ENCODE data around the gene DLX4. TPM values are rescaled to one million over a fixed set of nuclear protein-coding genes. Genes with fewer than 3 reads are reported as not detected.
A peak's percentile ranks its signal among the peaks of the same experiment; 100 is the strongest.

Gene DLX4
- total RNA-seq, 1 experiment from 2014 or later: 2.5 TPM

DNA sequence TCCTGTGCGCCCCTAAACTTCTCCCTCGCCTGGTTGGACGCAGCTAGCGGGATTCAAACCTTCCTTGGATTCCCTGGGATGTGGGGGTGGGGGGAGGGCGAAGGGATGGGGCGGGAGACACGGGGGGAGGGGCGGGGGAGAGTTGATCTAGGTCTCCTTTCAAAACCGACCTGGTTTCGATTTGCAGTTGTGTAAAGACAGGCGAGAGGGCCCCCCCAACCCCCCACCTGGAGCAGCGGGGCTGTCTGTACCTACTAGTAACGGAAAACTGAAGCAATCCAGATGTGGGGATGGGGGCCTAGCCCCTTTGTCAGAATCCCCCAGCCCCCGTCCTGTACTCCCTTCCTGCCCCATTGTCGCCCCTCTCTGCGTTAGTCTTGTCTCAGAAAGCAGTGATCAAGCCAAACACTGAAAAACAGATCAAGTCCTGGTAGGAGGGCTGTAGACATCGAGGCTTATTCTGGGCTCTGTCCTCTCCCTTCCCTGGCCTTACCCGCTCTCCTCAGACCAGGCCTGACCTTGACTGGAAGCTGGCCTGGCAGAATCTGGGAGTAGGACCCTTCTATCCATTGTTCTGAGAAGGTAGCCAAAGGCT lies 902 bp downstream of the DLX4 start:
- no peak overlapping the region for H4K5ac ChIP-seq (ENCODE audit: insufficient read length, low read depth, low read length)
- no peak for DNase-seq
- H3K4me1 Mint-ChIP-seq: peaks cover 27 to 49% of the 10 kb centered on the region in 2 experiments
- H3K4me2 ChIP-seq (ENCODE audit: insufficient read depth, insufficient read length, low read length): peak overlapping the region; percentile 72
- peaks cover 91% of the 10 kb centered on the region for H3K27me3 ChIP-seq (ENCODE audit: insufficient read depth, low read length)
- H2BK12ac ChIP-seq (ENCODE audit: insufficient read length, low read depth, low read length): no peak overlapping the region
- no peak overlapping the region for H4K8ac ChIP-seq (replicated peaks; ENCODE audit: insufficient read length, low read depth, low read length)
- no peaks in the 10 kb centered on the region; a peak in 1 of 7 replicates for H3K36me3 Mint-ChIP-seq (ENCODE audit: insufficient read depth in 1 of 3, low read depth in 3 of 3)
- peak overlapping the region; percentile 83 to 96 for H3K4me3 Mint-ChIP-seq
- H2BK15ac ChIP-seq (ENCODE audit: low read depth, low read length): no peak overlapping the region
- WGBS (ENCODE audit: extremely low coverage, insufficient read length, low lambda C conversion rate): no CpG with 5 or more reads among the region's 18 CpGs
- no peaks in the 10 kb centered on the region for H4K20me1 ChIP-seq (ENCODE audit: control insufficient read depth, insufficient read depth, insufficient read length)
- H3T11ph ChIP-seq (ENCODE audit: low read length): no peak overlapping the region
- peaks cover 98% of the 10 kb centered on the region for H3K27me3 Mint-ChIP-seq (ENCODE audit: low read depth)
- no peak overlapping the region for H3K14ac ChIP-seq (ENCODE audit: insufficient read depth, low read length)
- H2AK5ac ChIP-seq (ENCODE audit: insufficient read length, low read length): no peak overlapping the region
- H3K23me2 ChIP-seq (ENCODE audit: insufficient read length, low read depth, low read length, poor library complexity, severe bottlenecking): peaks cover 21% of the 10 kb centered on the region
- H3K27ac Mint-ChIP-seq: no peak overlapping the region
- H3K9me3 ChIP-seq (ENCODE audit: control insufficient read depth, low read depth, low read length): no peaks in the 10 kb centered on the region
- H3K9me3 Mint-ChIP-seq: peaks cover 0 to 6% of the 10 kb centered on the region in 2 experiments; a peak in 2 of 5 replicates
- no peak overlapping the region for H3K9ac ChIP-seq (ENCODE audit: extremely low read depth, insufficient read length, low read length)
- no peak overlapping the region for H3K56ac ChIP-seq (ENCODE audit: insufficient read length, low read depth, low read length)
- no peak overlapping the region for H2BK20ac ChIP-seq (ENCODE audit: low read depth, low read length, poor library complexity, severe bottlenecking)
- no peak overlapping the region for H3K18ac ChIP-seq (ENCODE audit: insufficient read length, low read depth, low read length)
- H3K23ac ChIP-seq (ENCODE audit: insufficient read length, low read depth, low read length): no peak overlapping the region
- H3K27ac ChIP-seq (ENCODE audit: insufficient read length, low read depth, low read length): no peak overlapping the region
- H3K79me2 ChIP-seq (ENCODE audit: insufficient read depth, low read length): no peaks in the 10 kb centered on the region
- H2BK5ac ChIP-seq (ENCODE audit: insufficient read length, low read length): no peak overlapping the region
- H4K91ac ChIP-seq (ENCODE audit: insufficient read length, low read depth, low read length): no peak overlapping the region
- no peak overlapping the region for H3K4ac ChIP-seq (ENCODE audit: low read depth, low read length)
- TF ChIP-seq, protein P1, sequence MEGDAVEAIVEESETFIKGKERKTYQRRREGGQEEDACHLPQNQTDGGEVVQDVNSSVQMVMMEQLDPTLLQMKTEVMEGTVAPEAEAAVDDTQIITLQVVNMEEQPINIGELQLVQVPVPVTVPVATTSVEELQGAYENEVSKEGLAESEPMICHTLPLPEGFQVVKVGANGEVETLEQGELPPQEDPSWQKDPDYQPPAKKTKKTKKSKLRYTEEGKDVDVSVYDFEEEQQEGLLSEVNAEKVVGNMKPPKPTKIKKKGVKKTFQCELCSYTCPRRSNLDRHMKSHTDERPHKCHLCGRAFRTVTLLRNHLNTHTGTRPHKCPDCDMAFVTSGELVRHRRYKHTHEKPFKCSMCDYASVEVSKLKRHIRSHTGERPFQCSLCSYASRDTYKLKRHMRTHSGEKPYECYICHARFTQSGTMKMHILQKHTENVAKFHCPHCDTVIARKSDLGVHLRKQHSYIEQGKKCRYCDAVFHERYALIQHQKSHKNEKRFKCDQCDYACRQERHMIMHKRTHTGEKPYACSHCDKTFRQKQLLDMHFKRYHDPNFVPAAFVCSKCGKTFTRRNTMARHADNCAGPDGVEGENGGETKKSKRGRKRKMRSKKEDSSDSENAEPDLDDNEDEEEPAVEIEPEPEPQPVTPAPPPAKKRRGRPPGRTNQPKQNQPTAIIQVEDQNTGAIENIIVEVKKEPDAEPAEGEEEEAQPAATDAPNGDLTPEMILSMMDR (conservative IDR thresholded peaks at IDR 0.05): no peak
- no peaks in the 10 kb centered on the region for H3K79me1 ChIP-seq (ENCODE audit: insufficient read depth, low read depth, low read length, poor library complexity, severe bottlenecking)
- no peak overlapping the region for H2BK120ac ChIP-seq (ENCODE audit: low read depth, low read length, poor library complexity, severe bottlenecking)
- H2AFZ ChIP-seq (ENCODE audit: low read length): no peak overlapping the region
- no peaks in the 10 kb centered on the region for H3K4me1 ChIP-seq (ENCODE audit: insufficient read depth, low read length)

Data from H9 (cell line).